H1 (cell line): Measurements from ENCODE around the gene CACNA1B. TPM values are rescaled to one million over a fixed set of nuclear protein-coding genes. Genes with fewer than 3 reads are reported as not detected.

Experiments used
- HDAC6 ChIP-seq: IDR thresholded peaks from one replicate; pipeline ENCODE4 v1.7.1; 2012; ENCODE audit warnings: low read depth, mild to moderate bottlenecking, inconsistent platforms, low read length, moderate library complexity
- MAFK ChIP-seq: IDR thresholded peaks from 2 replicates; pipeline ENCODE4 v1.6.1; 2012; ENCODE audit warnings: low read depth, mild to moderate bottlenecking, improper control_type of control experiment, low read length
- NANOG ChIP-seq: IDR thresholded peaks from 2 replicates; pipeline ENCODE4 v1.6.1; 2011; ENCODE audit warnings: low read length, low read depth, mild to moderate bottlenecking, inconsistent platforms; ENCODE audit not compliant: insufficient read depth, poor library complexity, severe bottlenecking
- polyA plus RNA-seq, 7 experiments: library from polyadenylated mRNA; depleted of rRNA in 3 of 7; stranded (reverse) in 5 of 7; unstranded in 2 of 7; fragments of >200 nt in 5 of 7; fragments of 200-250 nt in 2 of 7; gene quantifications; 1 replicate in 5 of 7; 2 replicates in 1 of 7; 4 replicates in 1 of 7; pipeline versions ENCODE4 v1.2.1 to v1.2.3, GENCODE V29; 2011 to 2013; ENCODE audit warnings: missing spikeins in 2 of 7, mixed read lengths in 2 of 7
- total RNA-seq: library from RNA; stranded (reverse); fragmentation: NEBNext Ultra II Directional; extraction: Animal tissue kit (Norgen Biotek cat#: 25700); gene quantifications from 2 replicates; pipeline ENCODE4 v1.2.1, GENCODE V29; 2021

The CACNA1B gene
- total and polyA plus RNA-seq, 2 of the 8 experiments (the other 6 are each of a cell fraction or from before 2014, with no cell fraction given): 1.5 to 5.7 TPM

DNA sequence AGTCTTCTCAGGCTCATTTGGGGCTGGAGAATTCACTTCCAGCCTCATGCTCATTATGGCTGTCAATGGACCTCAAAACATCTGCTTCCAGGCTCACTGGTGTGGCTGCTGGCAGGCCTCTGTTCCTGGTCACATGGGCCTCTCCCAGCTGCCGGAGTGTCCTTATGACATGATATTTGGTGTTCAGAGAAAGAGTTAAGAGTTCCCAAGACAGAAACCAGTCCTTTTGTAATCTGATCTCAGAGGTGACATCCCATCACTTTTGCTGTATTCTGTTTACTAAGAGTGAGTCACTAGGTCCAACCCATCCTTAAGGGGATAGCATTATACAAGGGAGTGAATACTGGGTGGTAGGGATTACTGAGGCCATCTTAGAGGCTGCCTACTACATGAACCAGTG lies 104.6 kb downstream of the CACNA1B start (continued):
- TF ChIP-seq MAFK (no peak), NANOG (no peak), HDAC6 (no peak)
